Stimulated activated naive CD8-positive, alpha-beta T cell treated with anti-CD3 and anti-CD28 coated beads, Interleukin-15, Interleukin-2, amounts not matched to agents 100 ng/mL and 50 ng/mL, for 24 hours (primary cell): ENCODE results near the gene AGER.

Experiments
- H3K27ac Mint-ChIP-seq: one replicate; pipeline ENCODE4 v1.8.0; 2021; ENCODE audit warnings: mild to moderate bottlenecking, mixed read lengths
- H3K27me3 Mint-ChIP-seq: one replicate; pipeline ENCODE4 v1.8.0; 2021; ENCODE audit warnings: mixed read lengths
- H3K36me3 Mint-ChIP-seq: one replicate; pipeline ENCODE4 v1.8.0; 2021; ENCODE audit warnings: low read depth, mixed read lengths
- H3K4me1 Mint-ChIP-seq: one replicate; pipeline ENCODE4 v1.8.0; 2021; ENCODE audit warnings: low read depth, mixed read lengths
- H3K4me3 Mint-ChIP-seq: one replicate; pipeline ENCODE4 v1.8.0; 2021; ENCODE audit warnings: mild to moderate bottlenecking, mixed read lengths
- H3K9me3 Mint-ChIP-seq: one replicate; pipeline ENCODE4 v1.8.0; 2021; ENCODE audit warnings: mixed read lengths

AGER gene

GRCh38 chr6:32140420-32141046, 43.5 kb downstream of the AGER start:
- Mint-ChIP-seq H3K27ac (peak overlapping the region; percentile 38), H3K36me3 (no peaks in the 10 kb centered on the region), H3K4me3 (no peak overlapping the region), H3K4me1 (no peaks in the 10 kb centered on the region), H3K9me3 (no peaks in the 10 kb centered on the region), H3K27me3 (peaks cover 5% of the 10 kb centered on the region)

- H3K36me3 Mint-ChIP-seq = no peaks in the 10 kb centered on the region
- H3K4me3 Mint-ChIP-seq = no peak overlapping the region
- no peaks in the 10 kb centered on the region for H3K4me1 Mint-ChIP-seq
- H3K9me3 Mint-ChIP-seq = no peaks in the 10 kb centered on the region
- H3K27me3 Mint-ChIP-seq = peaks cover 8% of the 10 kb centered on the region
- H3K27ac Mint-ChIP-seq = no peak overlapping the region
These were observed 44.5 kb downstream of the AGER start for GRCh38 chr6:32139590-32139989.

- no peak overlapping the region for H3K27ac Mint-ChIP-seq
- H3K9me3 Mint-ChIP-seq = no peaks in the 10 kb centered on the region
- H3K36me3 Mint-ChIP-seq = no peaks in the 10 kb centered on the region
- no peak overlapping the region for H3K4me3 Mint-ChIP-seq
- no peaks in the 10 kb centered on the region for H3K4me1 Mint-ChIP-seq
- H3K27me3 Mint-ChIP-seq = peaks cover 11% of the 10 kb centered on the region
These were observed 46.6 kb downstream of the AGER start for GRCh38 chr6:32137454-32137853.

- H3K36me3 Mint-ChIP-seq = no peaks in the 10 kb centered on the region
- H3K9me3 Mint-ChIP-seq = no peaks in the 10 kb centered on the region
- no peak overlapping the region for H3K27ac Mint-ChIP-seq
- H3K4me1 Mint-ChIP-seq = peaks cover 19% of the 10 kb centered on the region
- H3K27me3 Mint-ChIP-seq = peaks cover 6% of the 10 kb centered on the region
- no peak overlapping the region for H3K4me3 Mint-ChIP-seq
These were observed 50.3 kb downstream of the AGER start for GRCh38 chr6:32133786-32134185.

- Mint-ChIP-seq H3K9me3 (no peaks in the 10 kb centered on the region), H3K4me3 (no peak overlapping the region), H3K27me3 (peaks cover 6% of the 10 kb centered on the region), H3K27ac (peak overlapping the region; percentile 6), H3K36me3 (peaks cover under 1% of the 10 kb centered on the region), H3K4me1 (peaks cover 32% of the 10 kb centered on the region)
These were observed 51.9 kb downstream of the AGER start for GRCh38 chr6:32132110-32132509.

- Mint-ChIP-seq H3K36me3 (peaks cover 7% of the 10 kb centered on the region), H3K4me1 (peaks cover 38% of the 10 kb centered on the region), H3K9me3 (no peaks in the 10 kb centered on the region), H3K4me3 (no peak overlapping the region), H3K27ac (no peak overlapping the region), H3K27me3 (peaks cover 6% of the 10 kb centered on the region)
These were observed 52.6 kb downstream of the AGER start for GRCh38 chr6:32131439-32131948.
